HAP-1 (cell line): ENCODE measurements around the gene TRIM26.
"Not testable (repeated sequence)": the region's sequence is repeated elsewhere in the genome, so short reads cannot be mapped to it uniquely, and the experiment has no call there.

Experiments
- DNase-seq, 2 experiments: peaks; one replicate each; pipeline ENCODE4 v3.0.0-alpha.2; 2016 to 2020; ENCODE audit warnings: low spot score in 2 of 2
- H3K27me3 ChIP-seq: fragments of 250-450 bp; sonication (Bioruptor Pico); 2 replicates; pipeline ENCODE4 v1.5.1; 2020; ENCODE audit warnings: low read depth, mild to moderate bottlenecking, moderate library complexity
- H3K36me3 ChIP-seq: fragments of 250-450 bp; sonication (Bioruptor Pico); replicated peaks from 2 replicates; pipeline ENCODE4 v1.5.1; 2020; ENCODE audit warnings: mild to moderate bottlenecking
- H3K4me1 ChIP-seq: fragments of 250-450 bp; sonication (Bioruptor Pico); 2 replicates; pipeline ENCODE4 v1.5.1; 2020; ENCODE audit warnings: mild to moderate bottlenecking
- H3K4me3 ChIP-seq: fragments of 250-450 bp; sonication (Bioruptor Pico); 2 replicates; pipeline ENCODE4 v1.5.1; 2020; ENCODE audit warnings: mild to moderate bottlenecking, moderate library complexity
- H3K9me3 ChIP-seq: fragments of 250-450 bp; sonication (Bioruptor Pico); 2 replicates; pipeline ENCODE4 v1.5.1; 2020; ENCODE audit warnings: mild to moderate bottlenecking, moderate library complexity
- in situ Hi-C: fragments of 300-500 bp; cut with MboI; formaldehyde crosslinking; loops from 3 replicates; pipeline ENCODE4 v1.14.3; 2020; ENCODE audit warnings: low sequenced_read_pairs, inconsistent platforms, mixed read lengths

TRIM26 gene

DNA sequence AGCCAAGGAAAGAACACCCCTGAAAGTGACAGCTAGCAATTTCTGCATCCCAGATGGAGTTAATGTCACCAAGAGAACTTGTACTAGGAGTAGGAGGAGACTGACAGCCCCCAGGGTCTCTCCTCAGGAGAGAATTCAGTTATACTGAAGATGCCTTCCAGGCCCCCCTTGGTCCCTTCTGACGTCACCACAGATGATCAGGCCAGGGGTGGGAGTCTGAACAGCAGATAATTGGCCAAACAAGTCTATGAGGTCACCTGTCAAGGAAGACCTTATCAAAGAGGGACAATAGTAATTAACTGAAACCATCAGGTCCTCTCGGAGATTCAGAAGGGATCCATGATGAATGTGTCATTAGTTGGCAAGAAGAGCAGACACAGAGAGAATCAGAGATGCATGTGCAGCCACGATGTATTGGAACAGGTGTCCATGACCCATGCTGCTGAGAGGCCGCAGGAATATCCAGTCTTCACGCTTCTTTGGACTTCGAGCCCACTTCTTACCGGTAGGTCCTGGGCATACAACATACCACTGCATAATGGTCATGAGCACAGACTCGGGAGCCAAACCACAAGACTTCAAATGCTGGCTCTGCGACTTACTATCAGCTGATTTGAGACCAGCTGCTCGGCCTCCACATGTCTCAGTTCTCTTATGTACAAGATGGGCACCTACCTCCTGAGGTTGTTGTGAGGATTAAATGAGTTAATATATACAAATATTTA, 62.4 kb downstream of the TRIM26 start:
- no peak overlapping the region for H3K4me3 ChIP-seq
- no peaks in the 10 kb centered on the region for H3K9me3 ChIP-seq
- in situ Hi-C loops, result no loop called here
- no peaks in the 10 kb centered on the region for H3K36me3 ChIP-seq
- no peak for DNase-seq
- no peaks in the 10 kb centered on the region for H3K4me1 ChIP-seq
- peaks cover 2% of the 10 kb centered on the region; the same call in 1 of the 2 replicates for H3K27me3 ChIP-seq

DNA sequence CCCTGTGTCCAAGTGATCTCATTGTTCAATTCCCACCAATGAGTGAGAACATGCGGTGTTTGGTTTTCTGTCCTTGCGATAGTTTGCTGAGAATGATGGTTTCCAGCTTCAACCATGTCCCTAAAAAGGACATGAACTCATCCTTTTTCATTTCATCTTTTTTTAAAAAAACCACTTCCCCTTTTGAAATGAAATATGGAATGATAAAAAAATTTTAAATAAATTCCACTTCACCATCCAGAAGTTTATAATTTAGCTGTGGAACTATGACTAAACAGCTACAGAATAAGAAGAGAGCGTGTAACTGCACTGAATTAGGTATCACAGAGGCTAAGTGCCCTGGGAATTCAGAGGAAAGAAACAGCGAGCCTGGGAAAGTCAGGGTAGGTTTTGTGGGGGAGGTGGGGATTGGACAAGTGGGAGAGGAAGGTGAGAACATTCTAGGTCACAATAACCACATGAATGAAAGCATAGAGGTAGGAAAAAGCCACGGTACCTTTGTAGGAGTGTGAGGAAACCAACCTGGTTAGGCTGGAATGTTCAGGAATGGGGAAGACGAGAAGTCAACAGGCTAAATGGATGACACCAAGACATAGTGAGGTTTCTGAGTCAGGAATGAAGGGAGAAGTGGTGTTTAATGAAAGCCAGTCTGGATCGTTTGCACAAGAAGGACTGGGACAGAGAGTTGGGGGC, 63.2 kb downstream of the TRIM26 start:
- no peak overlapping the region for H3K4me3 ChIP-seq
- DNase-seq, result no peak
- H3K9me3 ChIP-seq, result no peaks in the 10 kb centered on the region
- H3K36me3 ChIP-seq, result no peaks in the 10 kb centered on the region
- no peaks in the 10 kb centered on the region for H3K4me1 ChIP-seq
- in situ Hi-C loops, result no loop called here
- peaks cover 6% of the 10 kb centered on the region; the same call in 1 of the 2 replicates for H3K27me3 ChIP-seq

- Histone ChIP-seq H3K27me3 (peaks cover 8% of the 10 kb centered on the region), H3K36me3 (no peaks in the 10 kb centered on the region), H3K9me3 (no peaks in the 10 kb centered on the region), H3K4me3 (no peak overlapping the region), H3K4me1 (no peaks in the 10 kb centered on the region)
- DNase-seq, result no peak
- in situ Hi-C loops, result no loop called here
Measured at GRCh38 chr6:30149234-30149633, 64.0 kb downstream of the TRIM26 start.

DNA sequence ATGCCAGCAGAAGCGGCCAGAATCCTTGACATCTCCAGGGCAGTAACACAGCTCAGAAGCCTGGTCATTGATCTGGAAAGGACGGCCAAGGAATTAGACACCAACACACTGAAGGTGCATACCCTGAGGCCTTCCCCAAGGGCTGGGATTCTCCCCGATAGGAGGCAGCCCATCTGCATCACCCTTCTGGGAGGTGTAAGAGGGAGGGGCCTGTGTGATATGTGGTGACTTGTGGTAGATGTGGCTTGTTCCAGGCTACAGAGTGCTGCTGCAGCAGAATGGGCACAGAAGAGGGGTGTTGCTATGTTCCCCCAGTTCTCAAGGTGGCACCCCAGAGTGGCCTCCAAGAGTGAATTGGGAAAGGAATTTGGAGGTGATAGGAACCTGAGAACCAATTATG, 66.1 kb downstream of the TRIM26 start:
- Histone ChIP-seq H3K36me3 (no peaks in the 10 kb centered on the region), H3K4me3 (no peak overlapping the region), H3K9me3 (no peaks in the 10 kb centered on the region), H3K4me1 (no peaks in the 10 kb centered on the region), H3K27me3 (peaks cover 18% of the 10 kb centered on the region)
- no peak for DNase-seq
- in situ Hi-C loops, result no loop called here

GRCh38 chr6:30145818-30146217, 67.4 kb downstream of the TRIM26 start:
- DNase-seq, result no peak
- Histone ChIP-seq H3K4me1 (no peaks in the 10 kb centered on the region), H3K27me3 (peaks cover 19% of the 10 kb centered on the region), H3K36me3 (no peaks in the 10 kb centered on the region), H3K4me3 (no peak overlapping the region), H3K9me3 (no peaks in the 10 kb centered on the region)
- in situ Hi-C loops, result no loop called here

- Histone ChIP-seq H3K27me3 (peaks cover 19% of the 10 kb centered on the region), H3K9me3 (no peaks in the 10 kb centered on the region), H3K4me1 (no peaks in the 10 kb centered on the region), H3K36me3 (no peaks in the 10 kb centered on the region), H3K4me3 (no peak overlapping the region)
- no peak for DNase-seq
- in situ Hi-C loops, result no loop called here
Measured at GRCh38 chr6:30144811-30145210, 68.4 kb downstream of the TRIM26 start.

DNA sequence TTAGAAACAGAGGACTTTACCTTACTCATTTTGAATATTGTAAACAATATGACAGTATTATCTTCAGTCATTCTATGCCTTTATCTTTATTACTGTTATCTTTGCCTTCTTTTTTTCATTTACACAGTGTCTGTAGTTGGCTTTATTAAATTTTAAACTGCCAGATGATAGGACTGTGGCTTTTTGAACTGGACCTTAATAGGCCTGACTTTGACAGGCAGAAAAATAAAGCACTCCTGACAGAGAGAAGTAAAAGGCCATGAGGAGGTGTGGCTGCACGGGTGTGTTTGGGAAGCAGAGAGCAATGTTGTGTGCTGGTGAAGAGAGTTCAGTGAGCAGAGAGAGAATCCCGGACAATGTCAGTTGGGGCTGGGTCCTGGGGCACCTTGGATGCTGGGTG, 69.4 kb downstream of the TRIM26 start:
- Histone ChIP-seq H3K9me3 (no peaks in the 10 kb centered on the region), H3K4me3 (no peak overlapping the region), H3K27me3 (peaks cover 19% of the 10 kb centered on the region), H3K4me1 (no peaks in the 10 kb centered on the region), H3K36me3 (no peaks in the 10 kb centered on the region)
- no peak for DNase-seq
- in situ Hi-C loops, result no loop called here

DNA sequence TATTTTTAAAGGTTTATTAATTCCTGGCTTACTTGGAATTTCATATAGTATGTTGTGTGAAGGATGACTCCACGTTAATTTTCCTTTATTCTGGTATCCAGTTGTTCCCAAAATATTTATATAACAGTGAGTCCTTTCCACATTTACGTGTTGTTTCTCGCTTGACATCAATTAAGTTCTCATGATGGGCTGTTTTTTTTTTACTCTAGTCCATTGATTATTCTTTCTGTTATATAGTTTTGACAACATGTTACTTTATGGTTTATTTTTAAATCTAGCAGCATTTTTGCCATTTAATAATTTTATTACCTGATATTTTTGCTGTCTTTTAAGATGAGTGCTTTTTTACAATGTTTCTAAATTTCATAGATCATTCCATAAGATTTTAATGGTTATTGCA, 70.5 kb downstream of the TRIM26 start:
- H3K27me3 ChIP-seq, result peaks cover 21% of the 10 kb centered on the region
- in situ Hi-C loops, result no loop called here
- no peak for DNase-seq
- H3K36me3 ChIP-seq, result no peaks in the 10 kb centered on the region
- no peaks in the 10 kb centered on the region for H3K4me1 ChIP-seq
- H3K9me3 ChIP-seq, result no peaks in the 10 kb centered on the region
- no peak overlapping the region for H3K4me3 ChIP-seq

GRCh38 chr6:30140240-30140639, 73.0 kb downstream of the TRIM26 start:
- H3K9me3 ChIP-seq, DNase-seq, H3K36me3 ChIP-seq, H3K4me1 ChIP-seq, H3K4me3 ChIP-seq, in situ Hi-C loops: not testable (repeated sequence)
- H3K27me3 ChIP-seq, result peaks cover 18% of the 10 kb centered on the region

GRCh38 chr6:30136570-30137286, 76.5 kb downstream of the TRIM26 start:
- Histone ChIP-seq H3K9me3 (no peaks in the 10 kb centered on the region), H3K36me3 (no peaks in the 10 kb centered on the region), H3K27me3 (peaks cover 9% of the 10 kb centered on the region), H3K4me3 (no peak overlapping the region), H3K4me1 (peaks cover 3% of the 10 kb centered on the region)
- in situ Hi-C loops, result no loop called here
- DNase-seq, result no peak

DNA sequence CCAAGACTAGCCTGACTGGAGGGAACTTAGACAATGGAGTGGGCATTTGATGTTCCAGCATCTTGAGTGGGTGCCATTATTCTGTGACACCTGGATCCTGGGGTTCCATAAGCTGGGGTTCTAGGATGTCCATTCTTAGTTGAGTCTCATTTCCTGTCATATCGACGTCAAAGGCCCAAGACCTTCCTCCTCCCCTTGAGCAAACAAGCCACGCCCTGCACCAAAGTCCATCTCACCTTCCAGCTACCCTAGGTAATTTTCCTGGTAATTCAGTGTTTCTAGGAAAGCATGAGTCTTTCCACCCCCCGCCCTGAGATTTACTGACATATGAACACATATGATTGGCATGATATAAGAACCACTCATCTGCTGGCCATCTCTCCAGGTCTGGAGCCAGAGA, 77.4 kb downstream of the TRIM26 start, which contains the start of gene TRIM40:
TSS of gene TRIM40 (plus strand) at position 384 of the 400 bp plus-strand sequence. CDS start 897 bp downstream, outside the sequence.
- Histone ChIP-seq H3K9me3 (no peaks in the 10 kb centered on the region), H3K4me1 (peaks cover 3% of the 10 kb centered on the region), H3K27me3 (peaks cover 9% of the 10 kb centered on the region), H3K36me3 (no peaks in the 10 kb centered on the region), H3K4me3 (no peak within 1 kb of the TSS)
- in situ Hi-C loops, result no loop called here
- DNase-seq, result no peak

DNA sequence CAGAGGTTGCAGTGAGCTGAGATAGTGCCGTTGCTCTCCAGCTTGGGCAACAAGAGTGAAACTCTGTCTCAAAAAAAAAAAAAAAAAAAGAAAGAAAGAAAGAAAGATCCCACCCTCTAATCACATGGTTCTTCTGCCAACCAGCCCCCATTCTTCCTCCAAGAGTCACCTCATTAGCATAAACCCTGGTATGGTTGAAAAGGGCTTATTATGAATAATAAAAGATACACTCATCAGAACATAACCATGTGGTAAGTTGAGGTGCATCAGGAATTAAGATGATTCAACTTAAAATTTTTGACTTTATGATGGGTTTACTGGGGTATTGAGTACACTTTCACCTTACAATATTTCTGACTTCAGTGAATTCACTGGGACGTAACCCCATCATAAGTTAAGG, 78.1 kb downstream of the TRIM26 start:
- Histone ChIP-seq H3K9me3 (no peaks in the 10 kb centered on the region), H3K36me3 (no peaks in the 10 kb centered on the region), H3K4me1 (peaks cover 3% of the 10 kb centered on the region), H3K27me3 (peaks cover 9% of the 10 kb centered on the region), H3K4me3 (no peak overlapping the region)
- in situ Hi-C loops, result no loop called here
- DNase-seq, result no peak
